ENCODE results near the gene CTBP2.

The CTBP2 gene

DNA sequence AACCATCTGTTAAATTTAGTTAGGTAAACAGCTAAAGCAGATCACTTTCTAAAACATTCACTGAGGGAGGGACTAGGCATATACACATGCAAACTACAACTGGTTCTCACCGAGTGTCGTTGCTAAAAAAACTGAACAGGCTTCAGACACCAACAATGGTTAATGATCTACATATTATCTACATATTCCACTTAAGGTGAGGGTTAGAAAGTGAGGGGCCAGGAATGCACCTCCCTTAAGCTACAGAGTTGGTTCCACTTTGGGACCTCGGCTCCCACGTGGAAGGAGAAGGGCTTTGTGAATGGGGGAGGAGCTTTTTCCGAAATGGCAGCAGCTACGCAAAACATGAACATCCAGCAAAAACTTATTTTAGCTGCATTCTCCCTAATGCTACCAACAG is 5.8 kb downstream of the CTBP2 start:
- Histone ChIP-seq H3K14ac (ENCODE audit: low read length) (no peak overlapping the region), H3K27me3 (ENCODE audit: control insufficient read depth in 3 of 3, insufficient read depth in 3 of 3, low read depth in 1 of 3, low read length in 3 of 3) (no peaks in the 10 kb centered on the region), H3K4ac (ENCODE audit: low read length) (no peak overlapping the region), H3K4me1 (ENCODE audit: control insufficient read depth in 2 of 2, insufficient read depth in 1 of 2, low read depth in 1 of 2, low read length in 2 of 2) (peaks cover 40 to 43% of the 10 kb centered on the region in 2 donors), H2BK5ac (ENCODE audit: low read length) (no peak overlapping the region), H3K18ac (ENCODE audit: low read length) (no peak overlapping the region), H2BK15ac (ENCODE audit: low read length) (no peak overlapping the region), H2BK120ac (ENCODE audit: low read depth, low read length) (no peak overlapping the region), H2BK12ac (ENCODE audit: low read length) (no peak overlapping the region), H3K36me3 (replicated peaks in 1 of 2; ENCODE audit: control insufficient read depth in 2 of 2, insufficient read depth in 2 of 2, low read length in 2 of 2) (peaks cover 3 to 40% of the 10 kb centered on the region in 2 donors), H3K79me1 (ENCODE audit: low read depth, low read length) (peaks cover 18% of the 10 kb centered on the region), H4K8ac (ENCODE audit: low read depth, low read length) (no peak overlapping the region), H3K23ac (ENCODE audit: low read depth, low read length, poor library complexity) (no peak overlapping the region), H3K4me2 (ENCODE audit: insufficient read depth, low read length, poor library complexity, severe bottlenecking) (no peak overlapping the region), H3K27ac (replicated peaks; ENCODE audit: low read length) (no peak overlapping the region), H3K9ac (ENCODE audit: low read depth, low read length, poor library complexity) (no peak overlapping the region), H3K9me3 (replicated peaks in 1 of 2; ENCODE audit: control insufficient read depth in 2 of 2, insufficient read depth in 1 of 2, low read depth in 1 of 2, low read length in 2 of 2) (no peaks in the 10 kb centered on the region), H2AK5ac (ENCODE audit: low read depth, low read length) (no peak overlapping the region), H2AFZ (ENCODE audit: low read length) (no peak overlapping the region), H4K91ac (ENCODE audit: low read depth, low read length, poor library complexity) (no peak overlapping the region), H3K4me3 (ENCODE audit: low read length in 2 of 2) (no peak overlapping the region)
- WGBS, 2 donors (ENCODE audit: extremely low coverage in 2 of 2, insufficient read length in 2 of 2, insufficient replicate concordance in 1 of 2), result no CpG with 5 or more reads among the region's 6 CpGs
- no peak for DNase-seq (ENCODE audit: low spot score)

DNA sequence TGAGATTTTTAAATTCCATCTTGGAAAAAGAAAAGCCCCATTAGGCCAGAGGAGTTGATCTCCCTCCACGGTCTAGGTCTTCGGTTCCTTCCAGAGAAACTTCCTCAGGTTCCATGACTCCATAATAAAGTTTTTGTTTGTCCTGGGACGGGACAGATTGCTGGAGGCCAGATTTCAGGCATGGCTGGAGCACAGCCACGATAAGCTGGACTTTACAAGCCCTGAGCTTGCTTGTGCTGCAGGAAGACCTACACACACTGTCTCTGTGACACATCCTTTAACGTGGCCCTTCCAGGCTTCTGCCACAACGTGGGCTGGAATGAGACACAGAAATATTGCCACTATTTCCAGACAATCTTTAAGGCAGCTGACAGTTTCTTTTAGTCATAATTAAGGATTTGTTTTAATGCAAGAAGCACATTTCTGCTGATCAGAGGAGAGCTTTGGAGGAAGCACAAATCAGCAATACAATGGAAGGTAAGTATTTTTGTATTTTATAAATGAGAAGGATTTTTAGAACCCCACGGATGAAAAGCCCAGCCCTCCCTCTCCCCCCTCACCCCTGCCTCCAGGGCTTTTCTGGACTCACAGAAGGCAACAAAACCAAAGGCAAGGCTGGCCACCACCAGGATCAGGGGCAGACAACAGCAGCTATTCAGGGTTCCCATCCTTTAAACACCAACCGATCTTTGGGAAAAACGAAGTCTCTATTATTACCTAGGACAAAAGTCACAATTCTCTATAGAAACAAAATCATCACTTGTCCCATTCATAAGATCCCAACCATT is 6.5 kb downstream of the CTBP2 start:
- H2BK120ac ChIP-seq (ENCODE audit: low read depth, low read length), result no peak overlapping the region
- H3K9me3 ChIP-seq (replicated peaks in 1 of 2; ENCODE audit: control insufficient read depth in 2 of 2, insufficient read depth in 1 of 2, low read depth in 1 of 2, low read length in 2 of 2), result no peaks in the 10 kb centered on the region
- no peak overlapping the region for H3K27ac ChIP-seq (replicated peaks; ENCODE audit: low read length)
- H3K18ac ChIP-seq (ENCODE audit: low read length), result no peak overlapping the region
- no peaks in the 10 kb centered on the region for H3K27me3 ChIP-seq (ENCODE audit: control insufficient read depth in 3 of 3, insufficient read depth in 3 of 3, low read depth in 1 of 3, low read length in 3 of 3)
- H3K4me3 ChIP-seq (ENCODE audit: low read length in 2 of 2), result no peak overlapping the region
- H2BK5ac ChIP-seq (ENCODE audit: low read length), result no peak overlapping the region
- no CpG with 5 or more reads among the region's 9 CpGs for WGBS, 2 donors (ENCODE audit: extremely low coverage in 2 of 2, insufficient read length in 2 of 2, insufficient replicate concordance in 1 of 2)
- H3K79me1 ChIP-seq (ENCODE audit: low read depth, low read length), result peaks cover 21% of the 10 kb centered on the region
- DNase-seq (ENCODE audit: low spot score), result no peak
- no peak overlapping the region for H2AK5ac ChIP-seq (ENCODE audit: low read depth, low read length)
- H3K36me3 ChIP-seq (replicated peaks in 1 of 2; ENCODE audit: control insufficient read depth in 2 of 2, insufficient read depth in 2 of 2, low read length in 2 of 2), result peaks cover 3 to 47% of the 10 kb centered on the region in 2 donors
- H2BK12ac ChIP-seq (ENCODE audit: low read length), result no peak overlapping the region
- no peak overlapping the region for H4K8ac ChIP-seq (ENCODE audit: low read depth, low read length)
- H3K23ac ChIP-seq (ENCODE audit: low read depth, low read length, poor library complexity), result no peak overlapping the region
- H2AFZ ChIP-seq (ENCODE audit: low read length), result no peak overlapping the region
- H2BK15ac ChIP-seq (ENCODE audit: low read length), result no peak overlapping the region
- H3K4me1 ChIP-seq (ENCODE audit: control insufficient read depth in 2 of 2, insufficient read depth in 1 of 2, low read depth in 1 of 2, low read length in 2 of 2), result peaks cover 40 to 48% of the 10 kb centered on the region in 2 donors
- no peak overlapping the region for H3K14ac ChIP-seq (ENCODE audit: low read length)
- no peak overlapping the region for H3K9ac ChIP-seq (ENCODE audit: low read depth, low read length, poor library complexity)
- no peak overlapping the region for H3K4ac ChIP-seq (ENCODE audit: low read length)
- no peak overlapping the region for H4K91ac ChIP-seq (ENCODE audit: low read depth, low read length, poor library complexity)
- no peak overlapping the region for H3K4me2 ChIP-seq (ENCODE audit: insufficient read depth, low read length, poor library complexity, severe bottlenecking)

DNA sequence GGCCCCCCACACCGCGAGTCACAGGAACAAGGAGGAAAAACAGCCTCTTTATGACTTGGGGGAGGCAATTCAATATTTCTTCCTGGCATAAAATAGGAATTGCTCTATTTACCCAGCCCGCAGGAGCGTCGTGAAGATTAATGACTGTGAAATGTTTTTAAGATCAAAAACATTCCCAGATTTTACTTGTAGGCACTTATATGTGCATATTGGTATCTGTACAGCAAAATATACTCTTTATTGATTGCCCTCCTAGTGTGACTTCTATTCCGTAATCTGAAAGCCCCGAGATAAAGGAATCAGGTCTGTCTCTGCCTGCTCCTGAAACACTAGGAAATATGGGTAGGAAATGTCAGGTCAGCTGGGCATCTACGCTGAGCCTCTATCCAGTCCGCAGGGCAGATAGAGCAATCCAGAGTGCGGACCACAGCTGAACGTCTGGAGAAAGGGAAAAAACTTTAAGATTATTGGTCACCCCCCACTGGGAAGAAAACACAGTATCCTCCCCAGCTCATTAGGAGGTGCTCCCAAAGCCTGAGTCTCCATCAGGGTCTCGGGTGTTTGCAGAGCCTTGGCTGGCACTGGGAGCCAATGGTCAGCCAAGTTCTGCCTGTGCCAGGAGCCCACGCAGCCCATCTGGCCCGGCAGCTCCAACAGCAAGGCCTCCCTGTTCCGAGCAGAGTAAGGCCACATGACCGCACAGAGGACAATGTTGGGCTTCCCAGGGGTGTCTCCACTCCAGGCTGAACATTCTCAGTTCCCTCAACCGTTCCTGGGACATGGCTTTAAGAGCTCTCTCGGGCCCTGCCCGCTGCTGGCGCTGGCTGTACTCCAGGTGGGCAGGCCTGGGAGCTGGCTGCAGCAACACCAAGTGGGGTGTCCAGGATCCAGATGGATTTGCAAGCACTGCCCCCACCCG is 7.7 kb downstream of the CTBP2 start:
- no peak overlapping the region for H4K8ac ChIP-seq (ENCODE audit: low read depth, low read length)
- H3K18ac ChIP-seq (ENCODE audit: low read length), result no peak overlapping the region
- no CpG with 5 or more reads among the region's 21 CpGs for WGBS, 2 donors (ENCODE audit: extremely low coverage in 2 of 2, insufficient read length in 2 of 2, insufficient replicate concordance in 1 of 2)
- no peak overlapping the region for H3K23ac ChIP-seq (ENCODE audit: low read depth, low read length, poor library complexity)
- H3K9me3 ChIP-seq (replicated peaks in 1 of 2; ENCODE audit: control insufficient read depth in 2 of 2, insufficient read depth in 1 of 2, low read depth in 1 of 2, low read length in 2 of 2), result no peaks in the 10 kb centered on the region
- H3K4me3 ChIP-seq (ENCODE audit: low read length in 2 of 2), result no peak overlapping the region
- no peak overlapping the region for H3K9ac ChIP-seq (ENCODE audit: low read depth, low read length, poor library complexity)
- H2AK5ac ChIP-seq (ENCODE audit: low read depth, low read length), result peak overlapping the region; percentile 33
- H2BK12ac ChIP-seq (ENCODE audit: low read length), result no peak overlapping the region
- no peak overlapping the region for H3K4ac ChIP-seq (ENCODE audit: low read length)
- DNase-seq (ENCODE audit: low spot score), result no peak
- H3K79me1 ChIP-seq (ENCODE audit: low read depth, low read length), result peaks cover 23% of the 10 kb centered on the region
- no peak overlapping the region for H2BK120ac ChIP-seq (ENCODE audit: low read depth, low read length)
- no peak overlapping the region for H3K27ac ChIP-seq (replicated peaks; ENCODE audit: low read length)
- no peak overlapping the region for H2BK15ac ChIP-seq (ENCODE audit: low read length)
- H4K91ac ChIP-seq (ENCODE audit: low read depth, low read length, poor library complexity), result no peak overlapping the region
- H3K4me1 ChIP-seq (ENCODE audit: control insufficient read depth in 2 of 2, insufficient read depth in 1 of 2, low read depth in 1 of 2, low read length in 2 of 2), result peaks cover 39 to 52% of the 10 kb centered on the region in 2 donors
- H2AFZ ChIP-seq (ENCODE audit: low read length), result no peak overlapping the region
- H3K27me3 ChIP-seq (ENCODE audit: control insufficient read depth in 3 of 3, insufficient read depth in 3 of 3, low read depth in 1 of 3, low read length in 3 of 3), result no peaks in the 10 kb centered on the region
- no peak overlapping the region for H2BK5ac ChIP-seq (ENCODE audit: low read length)
- peak overlapping the region; percentile 15 for H3K14ac ChIP-seq (ENCODE audit: low read length)
- peak overlapping the region; percentile 53 for H3K4me2 ChIP-seq (ENCODE audit: insufficient read depth, low read length, poor library complexity, severe bottlenecking)
- H3K36me3 ChIP-seq (replicated peaks in 1 of 2; ENCODE audit: control insufficient read depth in 2 of 2, insufficient read depth in 2 of 2, low read length in 2 of 2), result peaks cover 3 to 58% of the 10 kb centered on the region in 2 donors
